GM06990 (cell line): ENCODE measurements around the gene OR4M1.
"Not testable (repeated sequence)": the region's sequence is repeated elsewhere in the genome, so short reads cannot be mapped to it uniquely, and the experiment has no call there.

Source experiments
- DNase-seq: peaks from one replicate; pipeline ENCODE4 v3.0.0-alpha.2; 2011; ENCODE audit not compliant: insufficient read length; ENCODE audit errors: extremely low read depth
- H3K27me3 ChIP-seq: replicated peaks from 2 replicates; pipeline ENCODE4 v1.6.0; 2011; ENCODE audit warnings: low read length; ENCODE audit not compliant: control insufficient read depth, insufficient read depth
- H3K36me3 ChIP-seq: 2 replicates; pipeline ENCODE4 v1.5.1; 2011; ENCODE audit warnings: low read length; ENCODE audit not compliant: control insufficient read depth, insufficient read depth
- H3K4me3 ChIP-seq: replicated peaks from 2 replicates; pipeline ENCODE4 v1.5.1; 2011; ENCODE audit warnings: low read depth, mild to moderate bottlenecking, control low read depth, low read length
- TF ChIP-seq, protein P1 (sequence below): IDR thresholded peaks from 2 replicates; pipeline ENCODE4 v1.5.1; 2011; ENCODE audit warnings: low read length, control low read depth, mild to moderate bottlenecking, inconsistent platforms; ENCODE audit not compliant: insufficient read depth, poor library complexity, severe bottlenecking

OR4M1 gene, protein sequence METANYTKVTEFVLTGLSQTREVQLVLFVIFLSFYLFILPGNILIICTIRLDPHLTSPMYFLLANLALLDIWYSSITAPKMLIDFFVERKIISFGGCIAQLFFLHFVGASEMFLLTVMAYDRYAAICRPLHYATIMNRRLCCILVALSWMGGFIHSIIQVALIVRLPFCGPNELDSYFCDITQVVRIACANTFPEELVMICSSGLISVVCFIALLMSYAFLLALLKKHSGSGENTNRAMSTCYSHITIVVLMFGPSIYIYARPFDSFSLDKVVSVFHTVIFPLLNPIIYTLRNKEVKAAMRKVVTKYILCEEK

DNA sequence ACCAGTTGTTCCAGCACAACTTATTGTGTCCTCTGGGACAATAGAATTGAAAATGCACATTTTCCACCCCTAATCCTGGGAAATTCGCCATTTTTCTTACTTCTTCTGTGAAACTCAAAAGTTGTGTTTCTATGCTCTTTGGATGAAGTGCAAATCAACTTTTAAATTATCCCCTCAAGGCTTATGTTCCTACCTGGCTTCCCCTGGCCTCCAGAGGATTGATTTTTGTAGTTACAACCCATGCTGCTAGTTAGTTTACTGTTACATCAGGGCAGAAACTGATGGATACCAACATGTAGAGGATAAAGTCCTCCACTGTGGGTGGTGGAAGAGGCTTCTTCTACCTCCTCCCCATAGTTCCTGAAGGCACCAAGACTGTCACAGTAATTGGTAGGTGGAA lies at the start of gene OR4M1:
OR4M1 (plus strand) TSS at position 301 of the 400 bp plus-strand sequence. CDS start 6,819 bp downstream, outside the sequence.
- DNase-seq, H3K27me3 ChIP-seq, H3K4me3 ChIP-seq, H3K36me3 ChIP-seq: not testable (repeated sequence)

DNA sequence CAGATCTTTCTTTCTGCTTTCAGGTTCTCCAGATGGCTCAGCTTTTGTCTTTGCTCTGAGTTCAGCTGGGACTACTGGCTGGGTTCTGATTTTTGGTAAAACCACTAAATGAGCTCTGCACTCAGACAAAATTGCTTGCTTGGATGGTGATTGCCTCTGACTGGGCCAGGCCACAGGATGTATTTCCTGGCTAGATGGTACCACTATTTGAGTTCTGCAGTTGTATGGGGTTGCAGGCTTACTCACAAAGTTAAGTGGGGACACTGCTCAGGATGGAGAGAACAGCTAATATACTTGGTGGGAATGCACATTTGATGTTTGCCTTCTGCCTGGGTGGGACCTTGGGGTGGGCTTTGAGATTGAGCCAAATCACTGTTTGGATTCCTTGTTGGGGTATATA lies 43.9 kb upstream of the OR4M1 start:
- H3K36me3 ChIP-seq: no peaks in the 10 kb centered on the region
- TF ChIP-seq, protein P1, sequence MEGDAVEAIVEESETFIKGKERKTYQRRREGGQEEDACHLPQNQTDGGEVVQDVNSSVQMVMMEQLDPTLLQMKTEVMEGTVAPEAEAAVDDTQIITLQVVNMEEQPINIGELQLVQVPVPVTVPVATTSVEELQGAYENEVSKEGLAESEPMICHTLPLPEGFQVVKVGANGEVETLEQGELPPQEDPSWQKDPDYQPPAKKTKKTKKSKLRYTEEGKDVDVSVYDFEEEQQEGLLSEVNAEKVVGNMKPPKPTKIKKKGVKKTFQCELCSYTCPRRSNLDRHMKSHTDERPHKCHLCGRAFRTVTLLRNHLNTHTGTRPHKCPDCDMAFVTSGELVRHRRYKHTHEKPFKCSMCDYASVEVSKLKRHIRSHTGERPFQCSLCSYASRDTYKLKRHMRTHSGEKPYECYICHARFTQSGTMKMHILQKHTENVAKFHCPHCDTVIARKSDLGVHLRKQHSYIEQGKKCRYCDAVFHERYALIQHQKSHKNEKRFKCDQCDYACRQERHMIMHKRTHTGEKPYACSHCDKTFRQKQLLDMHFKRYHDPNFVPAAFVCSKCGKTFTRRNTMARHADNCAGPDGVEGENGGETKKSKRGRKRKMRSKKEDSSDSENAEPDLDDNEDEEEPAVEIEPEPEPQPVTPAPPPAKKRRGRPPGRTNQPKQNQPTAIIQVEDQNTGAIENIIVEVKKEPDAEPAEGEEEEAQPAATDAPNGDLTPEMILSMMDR: no peak
- no peak for DNase-seq
- no peak overlapping the region for H3K4me3 ChIP-seq
- H3K27me3 ChIP-seq: no peaks in the 10 kb centered on the region

DNA sequence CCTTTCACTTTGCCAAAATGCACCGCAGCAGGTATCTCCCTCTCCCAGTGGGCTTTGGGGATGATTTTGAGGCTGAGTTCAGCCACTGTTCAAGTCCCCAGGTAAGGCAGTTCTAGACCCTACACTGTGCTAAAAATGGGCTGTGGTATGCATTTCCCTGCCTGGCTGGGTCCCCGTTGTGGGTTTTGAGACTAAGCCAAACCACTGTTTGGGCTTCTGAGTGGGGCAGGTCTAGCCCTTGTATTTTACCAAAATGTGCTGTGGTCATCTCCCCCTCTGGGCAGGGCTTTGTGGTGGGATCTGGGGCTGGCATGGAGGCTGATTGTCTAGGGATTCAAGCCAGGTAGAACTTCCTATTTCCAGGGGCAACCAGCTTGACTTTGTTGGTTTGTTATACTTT lies 43.5 kb upstream of the OR4M1 start:
- no peaks in the 10 kb centered on the region for H3K27me3 ChIP-seq
- H3K36me3 ChIP-seq: no peaks in the 10 kb centered on the region
- DNase-seq: no peak
- no peak overlapping the region for H3K4me3 ChIP-seq
- TF ChIP-seq, protein P1: no peak

DNA sequence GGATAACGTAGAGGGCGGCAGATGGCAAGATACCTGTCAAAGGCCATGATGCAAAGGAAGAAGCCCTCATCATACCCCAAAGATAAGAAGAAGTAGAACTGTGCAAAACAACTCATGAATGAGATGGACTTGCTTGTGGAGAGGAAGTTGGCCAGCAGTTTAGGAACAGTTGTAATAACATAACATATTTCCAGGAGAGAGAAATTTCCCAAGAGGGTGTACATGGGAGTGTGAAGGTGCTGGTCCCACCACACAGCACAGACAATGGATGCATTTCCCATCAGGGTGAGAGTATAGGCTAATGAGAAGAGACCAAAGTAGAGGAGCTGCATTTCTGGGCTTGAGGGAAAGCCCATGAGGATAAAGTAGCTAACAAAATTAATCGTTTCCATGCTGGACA lies 39.4 kb upstream of the OR4M1 start:
- not testable (repeated sequence) for DNase-seq, H3K4me3 ChIP-seq, H3K36me3 ChIP-seq, H3K27me3 ChIP-seq

DNA sequence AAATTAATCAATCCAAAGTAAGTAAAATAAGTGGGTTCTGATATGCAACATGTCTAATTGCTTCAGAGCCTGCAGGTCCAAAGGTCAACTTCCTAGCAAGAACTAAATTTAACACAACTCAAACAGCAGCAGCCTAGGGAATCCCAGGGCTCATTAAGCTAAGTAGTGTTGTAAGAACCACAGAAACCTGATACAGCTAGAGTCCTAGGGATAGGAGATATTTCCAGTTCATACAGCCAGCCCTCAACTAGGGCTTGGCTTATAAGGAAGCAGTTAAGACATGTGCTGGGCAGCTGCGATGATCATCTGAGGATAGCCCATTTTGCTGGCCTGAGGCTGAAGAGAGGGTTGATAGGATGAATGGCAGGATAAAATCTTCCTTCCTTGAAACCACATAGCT lies 30.0 kb upstream of the OR4M1 start, which contains the start of gene OR4Q3:
OR4Q3 (plus strand) TSS at position 316 of the 400 bp plus-strand sequence.
- TF ChIP-seq, protein P1: no peak
- H3K4me3 ChIP-seq: no peak within 1 kb of the TSS
- no peaks in the 10 kb centered on the region for H3K36me3 ChIP-seq
- no peaks in the 10 kb centered on the region for H3K27me3 ChIP-seq
- no peak for DNase-seq

DNA sequence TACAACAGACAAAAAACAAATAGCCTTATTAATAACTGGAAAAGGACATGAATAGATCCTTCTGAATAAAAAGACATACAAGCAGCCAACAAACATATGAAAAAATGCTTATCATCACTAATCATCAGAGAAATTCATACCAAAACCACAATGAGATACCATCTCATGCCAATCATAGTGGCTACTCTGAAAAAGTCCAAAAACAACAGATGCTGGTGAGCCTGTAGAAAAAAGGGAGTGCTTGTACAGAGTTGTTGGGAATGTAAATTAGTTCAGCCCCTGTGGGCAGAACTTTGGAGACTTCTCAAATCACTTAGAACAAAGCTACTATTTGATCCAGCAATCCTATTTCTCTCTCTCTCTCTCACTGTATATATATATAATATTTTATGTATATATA lies 21.0 kb upstream of the OR4M1 start:
- H3K27me3 ChIP-seq, H3K36me3 ChIP-seq, H3K4me3 ChIP-seq, DNase-seq: not testable (repeated sequence)

DNA sequence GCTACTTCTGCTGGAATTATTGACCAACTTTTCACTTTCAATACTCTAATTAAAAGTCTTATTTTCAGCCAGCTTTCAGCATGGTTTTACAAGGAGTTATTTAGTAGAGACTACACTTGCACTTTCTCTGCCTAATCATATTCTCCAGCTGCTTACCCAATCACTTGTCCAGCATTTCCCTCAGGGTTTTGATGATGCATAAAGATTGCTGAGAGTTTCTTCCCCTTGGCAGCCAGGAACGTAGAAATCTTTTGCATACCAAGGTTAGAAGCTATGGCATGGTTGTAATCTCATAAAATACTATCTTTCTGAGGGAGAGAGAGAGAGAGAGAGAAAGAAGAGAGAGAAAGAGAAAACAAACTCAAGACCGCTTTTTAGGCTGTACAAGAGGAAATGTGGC lies 19.1 kb upstream of the OR4M1 start:
- TF ChIP-seq, protein P1: no peak
- DNase-seq: no peak
- Histone ChIP-seq H3K4me3 (no peak overlapping the region), H3K36me3 (no peaks in the 10 kb centered on the region), H3K27me3 (no peaks in the 10 kb centered on the region)

DNA sequence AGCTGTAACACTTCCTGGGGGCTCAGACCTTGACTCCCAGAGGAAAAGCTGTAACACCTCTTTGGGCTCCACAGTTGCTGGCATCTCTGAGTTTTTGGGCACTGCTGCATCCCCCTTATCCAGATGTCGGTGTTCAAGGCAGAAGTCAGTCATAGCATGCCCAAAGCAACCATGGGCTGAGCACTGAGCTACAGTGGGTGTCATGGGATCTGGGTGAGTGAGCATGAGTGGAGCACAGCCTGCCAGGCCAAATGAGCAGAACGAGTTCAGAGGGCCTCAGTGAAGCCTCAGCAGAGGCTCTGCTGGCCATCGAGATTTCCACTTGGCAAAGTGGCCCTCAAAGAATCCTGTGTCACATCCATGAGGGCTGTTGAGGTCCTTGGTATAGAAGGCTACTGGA lies 1.8 kb upstream of the OR4M1 start:
- H3K36me3 ChIP-seq, DNase-seq, H3K27me3 ChIP-seq, H3K4me3 ChIP-seq: not testable (repeated sequence)
